HepG2 (cell line): ENCODE results near the gene GSK3B. TPM values are rescaled to one million over a fixed set of nuclear protein-coding genes. Genes with fewer than 3 reads are reported as not detected.

Source experiments
- CBX2 ChIP-seq, 2 experiments: fragments of 200-600 bp in 1 of 2; sonication (generic); formaldehyde crosslinking in 1 of 2; IDR thresholded peaks; 2 replicates each; pipeline versions ENCODE4 v1.7.0 to v1.8.1; 2018 to 2022; ENCODE audit warnings: low read depth in 2 of 2, low read length in 1 of 2, mild to moderate bottlenecking in 1 of 2, missing genetic modification reagents in 1 of 2
- CHD4 ChIP-seq: fragments of 200-600 bp; sonication (generic); IDR thresholded peaks from 2 replicates; pipeline ENCODE4 v1.7.0; 2017; ENCODE audit warnings: mild to moderate bottlenecking, low read length, borderline replicate concordance
- FOXA3 ChIP-seq: IDR thresholded peaks from 2 replicates; pipeline ENCODE4 v1.6.1; 2016; ENCODE audit warnings: missing genetic modification reagents, missing compliant biosample characterization
- GATAD2A ChIP-seq: IDR thresholded peaks from 2 replicates; pipeline ENCODE4 v1.6.1; 2016
- NFE2 ChIP-seq: sonication (generic); formaldehyde crosslinking; IDR thresholded peaks from 2 replicates; pipeline ENCODE4 v1.4.0; 2020; ENCODE audit warnings: missing genetic modification reagents
- PAX8 ChIP-seq: sonication (generic); formaldehyde crosslinking; IDR thresholded peaks from 2 replicates; pipeline ENCODE4 v1.8.0; 2022; ENCODE audit warnings: mild to moderate bottlenecking, missing genetic modification reagents, borderline replicate concordance
- REST ChIP-seq, 2 experiments: IDR thresholded peaks; 2 replicates each; pipeline ENCODE4 v1.6.1; 2011 to 2012; ENCODE audit warnings: low read length in 2 of 2, borderline replicate concordance in 1 of 2, low read depth in 1 of 2, mild to moderate bottlenecking in 1 of 2, moderate library complexity in 1 of 2
- SOX13 ChIP-seq, 3 experiments: fragments of 450-650 bp in 1 of 3; sonication (generic) in 1 of 3; formaldehyde crosslinking in 1 of 3; IDR thresholded peaks in 2 of 3; conservative IDR thresholded peaks in 1 of 3; 2 replicates each; pipeline versions ENCODE4 v1.5.0 to v1.6.1; 2016 to 2020; ENCODE audit warnings: antibody characterized with exemption in 1 of 3, mild to moderate bottlenecking in 1 of 3, missing compliant biosample characterization in 1 of 3, missing genetic modification reagents in 1 of 3, moderate library complexity in 1 of 3
- ZNF205 ChIP-seq: IDR thresholded peaks from 2 replicates; pipeline ENCODE4 v1.6.1; 2018; ENCODE audit warnings: missing biosample characterization, missing genetic modification reagents
- ZNF607 ChIP-seq: sonication (generic); formaldehyde crosslinking; IDR thresholded peaks from 2 replicates; pipeline ENCODE4 v1.5.1; 2020; ENCODE audit warnings: missing genetic modification reagents, mild to moderate bottlenecking, borderline replicate concordance
- polyA plus RNA-seq, 8 experiments: library from polyadenylated mRNA; depleted of rRNA in 3 of 8; stranded (reverse) in 7 of 8; unstranded in 1 of 8; fragments of >200 nt; fragmentation: Illumina TruSeq in 4 of 8; extraction: Trizol in 4 of 8; gene quantifications; 2 replicates each; pipeline versions ENCODE4 v1.2.1 to v1.2.3, GENCODE V29; 2011 to 2016; ENCODE audit warnings: low read depth in 4 of 8, missing spikeins in 1 of 8, mixed read lengths in 1 of 8; ENCODE audit not compliant: insufficient read depth in 1 of 8
- total RNA-seq, 5 experiments: library from RNA; depleted of rRNA; stranded (reverse); fragments of >200 nt; fragmentation: Illumina TruSeq; extraction: Trizol; gene quantifications; 2 replicates each; pipeline ENCODE4 v1.2.3, GENCODE V29; 2016; ENCODE audit warnings: low read depth in 1 of 5
- TF ChIP-seq, protein P1 (sequence below): sonication (generic); formaldehyde crosslinking; IDR thresholded peaks from 2 replicates; pipeline ENCODE4 v1.4.0; 2020; ENCODE audit warnings: mild to moderate bottlenecking, missing genetic modification reagents, borderline replicate concordance
- TF ChIP-seq, protein P2 (sequence below): sonication (generic); formaldehyde crosslinking; IDR thresholded peaks from 2 replicates; pipeline ENCODE4 v1.4.0; 2020; ENCODE audit warnings: low read depth, mild to moderate bottlenecking, missing genetic modification reagents
- TF ChIP-seq, protein P3 (sequence below): sonication (generic); formaldehyde crosslinking; conservative IDR thresholded peaks from 2 replicates; pipeline ENCODE4 v1.8.0; 2022; ENCODE audit warnings: low read depth, missing genetic modification reagents
- TF ChIP-seq, protein P4 (sequence below): sonication (generic); formaldehyde crosslinking; IDR thresholded peaks from 2 replicates; pipeline ENCODE4 v1.5.0; 2020; ENCODE audit warnings: mild to moderate bottlenecking, missing genetic modification reagents, borderline replicate concordance

The GSK3B gene
- total and polyA plus RNA-seq, 2 of the 13 experiments (the other 11 are each of a cell fraction or from before 2014, with no cell fraction given), result 22.3 to 30.1 TPM

DNA sequence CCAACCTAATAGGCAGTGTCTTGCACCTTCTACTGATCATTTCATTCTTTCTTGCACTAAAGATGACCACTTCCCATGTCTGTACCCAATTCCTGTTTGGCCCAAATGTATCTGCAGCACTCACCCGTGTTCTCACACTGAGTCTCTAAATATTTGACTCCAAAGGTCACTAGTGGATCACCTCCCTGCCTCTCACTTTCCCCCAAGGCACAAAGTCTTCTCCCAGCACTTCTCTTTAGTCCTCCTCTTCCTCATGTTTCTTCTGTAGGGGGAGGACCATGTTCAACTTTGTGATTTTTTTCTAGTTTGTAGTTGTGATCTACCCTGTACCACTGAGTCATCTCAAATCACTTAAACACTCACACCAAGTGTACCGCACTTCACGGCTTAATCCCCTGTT, 298.4 kb downstream of the GSK3B start (continued):
- TF ChIP-seq, protein P1, sequence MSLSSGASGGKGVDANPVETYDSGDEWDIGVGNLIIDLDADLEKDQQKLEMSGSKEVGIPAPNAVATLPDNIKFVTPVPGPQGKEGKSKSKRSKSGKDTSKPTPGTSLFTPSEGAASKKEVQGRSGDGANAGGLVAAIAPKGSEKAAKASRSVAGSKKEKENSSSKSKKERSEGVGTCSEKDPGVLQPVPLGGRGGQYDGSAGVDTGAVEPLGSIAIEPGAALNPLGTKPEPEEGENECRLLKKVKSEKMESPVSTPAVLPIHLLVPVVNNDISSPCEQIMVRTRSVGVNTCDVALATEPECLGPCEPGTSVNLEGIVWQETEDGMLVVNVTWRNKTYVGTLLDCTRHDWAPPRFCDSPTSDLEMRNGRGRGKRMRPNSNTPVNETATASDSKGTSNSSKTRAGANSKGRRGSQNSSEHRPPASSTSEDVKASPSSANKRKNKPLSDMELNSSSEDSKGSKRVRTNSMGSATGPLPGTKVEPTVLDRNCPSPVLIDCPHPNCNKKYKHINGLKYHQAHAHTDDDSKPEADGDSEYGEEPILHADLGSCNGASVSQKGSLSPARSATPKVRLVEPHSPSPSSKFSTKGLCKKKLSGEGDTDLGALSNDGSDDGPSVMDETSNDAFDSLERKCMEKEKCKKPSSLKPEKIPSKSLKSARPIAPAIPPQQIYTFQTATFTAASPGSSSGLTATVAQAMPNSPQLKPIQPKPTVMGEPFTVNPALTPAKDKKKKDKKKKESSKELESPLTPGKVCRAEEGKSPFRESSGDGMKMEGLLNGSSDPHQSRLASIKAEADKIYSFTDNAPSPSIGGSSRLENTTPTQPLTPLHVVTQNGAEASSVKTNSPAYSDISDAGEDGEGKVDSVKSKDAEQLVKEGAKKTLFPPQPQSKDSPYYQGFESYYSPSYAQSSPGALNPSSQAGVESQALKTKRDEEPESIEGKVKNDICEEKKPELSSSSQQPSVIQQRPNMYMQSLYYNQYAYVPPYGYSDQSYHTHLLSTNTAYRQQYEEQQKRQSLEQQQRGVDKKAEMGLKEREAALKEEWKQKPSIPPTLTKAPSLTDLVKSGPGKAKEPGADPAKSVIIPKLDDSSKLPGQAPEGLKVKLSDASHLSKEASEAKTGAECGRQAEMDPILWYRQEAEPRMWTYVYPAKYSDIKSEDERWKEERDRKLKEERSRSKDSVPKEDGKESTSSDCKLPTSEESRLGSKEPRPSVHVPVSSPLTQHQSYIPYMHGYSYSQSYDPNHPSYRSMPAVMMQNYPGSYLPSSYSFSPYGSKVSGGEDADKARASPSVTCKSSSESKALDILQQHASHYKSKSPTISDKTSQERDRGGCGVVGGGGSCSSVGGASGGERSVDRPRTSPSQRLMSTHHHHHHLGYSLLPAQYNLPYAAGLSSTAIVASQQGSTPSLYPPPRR, result no peak
- TF ChIP-seq GATAD2A (CRISPR knock-in tag), result peak; percentile 67
- TF ChIP-seq, protein P2, sequence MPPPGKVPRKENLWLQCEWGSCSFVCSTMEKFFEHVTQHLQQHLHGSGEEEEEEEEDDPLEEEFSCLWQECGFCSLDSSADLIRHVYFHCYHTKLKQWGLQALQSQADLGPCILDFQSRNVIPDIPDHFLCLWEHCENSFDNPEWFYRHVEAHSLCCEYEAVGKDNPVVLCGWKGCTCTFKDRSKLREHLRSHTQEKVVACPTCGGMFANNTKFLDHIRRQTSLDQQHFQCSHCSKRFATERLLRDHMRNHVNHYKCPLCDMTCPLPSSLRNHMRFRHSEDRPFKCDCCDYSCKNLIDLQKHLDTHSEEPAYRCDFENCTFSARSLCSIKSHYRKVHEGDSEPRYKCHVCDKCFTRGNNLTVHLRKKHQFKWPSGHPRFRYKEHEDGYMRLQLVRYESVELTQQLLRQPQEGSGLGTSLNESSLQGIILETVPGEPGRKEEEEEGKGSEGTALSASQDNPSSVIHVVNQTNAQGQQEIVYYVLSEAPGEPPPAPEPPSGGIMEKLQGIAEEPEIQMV (CRISPR knock-in tag), result no peak
- TF ChIP-seq ZNF607, result no peak
- TF ChIP-seq SOX13 (IDR thresholded peaks at IDR 0.05), result 0 out of 2 replicates have a peak, but pooled peaks have one; percentile 6
- peak in 1 of 2 experiments; percentile 72; a peak in 2 of 4 replicates for TF ChIP-seq SOX13 (CRISPR knock-in tag; conservative IDR thresholded peaks at IDR 0.05 in 1 of 2, IDR thresholded peaks at IDR 0.05 in 1 of 2)
- no peak for TF ChIP-seq PAX8
- TF ChIP-seq ZNF205, result 0 out of 2 replicates have a peak, but pooled peaks have one; percentile 35
- TF ChIP-seq, protein P3, sequence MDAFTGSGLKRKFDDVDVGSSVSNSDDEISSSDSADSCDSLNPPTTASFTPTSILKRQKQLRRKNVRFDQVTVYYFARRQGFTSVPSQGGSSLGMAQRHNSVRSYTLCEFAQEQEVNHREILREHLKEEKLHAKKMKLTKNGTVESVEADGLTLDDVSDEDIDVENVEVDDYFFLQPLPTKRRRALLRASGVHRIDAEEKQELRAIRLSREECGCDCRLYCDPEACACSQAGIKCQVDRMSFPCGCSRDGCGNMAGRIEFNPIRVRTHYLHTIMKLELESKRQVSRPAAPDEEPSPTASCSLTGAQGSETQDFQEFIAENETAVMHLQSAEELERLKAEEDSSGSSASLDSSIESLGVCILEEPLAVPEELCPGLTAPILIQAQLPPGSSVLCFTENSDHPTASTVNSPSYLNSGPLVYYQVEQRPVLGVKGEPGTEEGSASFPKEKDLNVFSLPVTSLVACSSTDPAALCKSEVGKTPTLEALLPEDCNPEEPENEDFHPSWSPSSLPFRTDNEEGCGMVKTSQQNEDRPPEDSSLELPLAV (CRISPR knock-in tag), result no peak
- TF ChIP-seq CHD4, result 0 out of 2 replicates have a peak, but pooled peaks have one; percentile 17
- 0 out of 4 replicates have a peak, but pooled peaks of 1 of the 2 experiments have one; percentile 18 for TF ChIP-seq REST (IDR thresholded peaks at IDR 0.05; ENCODE audit: borderline replicate concordance in 1 of 2, low read depth in 1 of 2, low read length in 2 of 2)
- peak; percentile 71 for TF ChIP-seq FOXA3 (CRISPR knock-in tag)
- no peak for TF ChIP-seq CBX2 (IDR thresholded peaks at IDR 0.05; ENCODE audit: low read depth, low read length)
- no peak for TF ChIP-seq CBX2 (CRISPR knock-in tag; IDR thresholded peaks at IDR 0.05; ENCODE audit: low read depth)
- TF ChIP-seq NFE2 (CRISPR knock-in tag), result no peak
- TF ChIP-seq, protein P4, sequence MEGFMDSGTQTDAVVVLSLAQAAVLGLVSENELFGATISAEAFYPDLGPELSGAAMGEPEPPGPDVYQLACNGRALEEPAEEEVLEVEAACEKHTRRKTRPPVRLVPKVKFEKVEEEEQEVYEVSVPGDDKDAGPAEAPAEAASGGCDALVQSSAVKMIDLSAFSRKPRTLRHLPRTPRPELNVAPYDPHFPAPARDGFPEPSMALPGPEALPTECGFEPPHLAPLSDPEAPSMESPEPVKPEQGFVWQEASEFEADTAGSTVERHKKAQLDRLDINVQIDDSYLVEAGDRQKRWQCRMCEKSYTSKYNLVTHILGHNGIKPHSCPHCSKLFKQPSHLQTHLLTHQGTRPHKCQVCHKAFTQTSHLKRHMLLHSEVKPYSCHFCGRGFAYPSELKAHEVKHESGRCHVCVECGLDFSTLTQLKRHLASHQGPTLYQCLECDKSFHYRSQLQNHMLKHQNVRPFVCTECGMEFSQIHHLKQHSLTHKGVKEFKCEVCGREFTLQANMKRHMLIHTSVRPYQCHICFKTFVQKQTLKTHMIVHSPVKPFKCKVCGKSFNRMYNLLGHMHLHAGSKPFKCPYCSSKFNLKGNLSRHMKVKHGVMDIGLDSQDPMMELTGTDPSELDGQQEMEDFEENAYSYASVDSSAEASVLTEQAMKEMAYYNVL (CRISPR knock-in tag), result peak; percentile 71; the same call in 1 of the 2 replicates
